Stimulated activated CD4-positive, alpha-beta T cell treated with anti-CD3 and anti-CD28 coated beads, Interleukin-4, amount 100 ng/mL, for 4 hours (primary cell): ENCODE data around the gene PRDM15.

ENCODE experiments used
- DNase-seq, 2 experiments: peaks; one replicate each; pipeline ENCODE4 v3.0.0-alpha.2; 2020

The PRDM15 gene

DNA sequence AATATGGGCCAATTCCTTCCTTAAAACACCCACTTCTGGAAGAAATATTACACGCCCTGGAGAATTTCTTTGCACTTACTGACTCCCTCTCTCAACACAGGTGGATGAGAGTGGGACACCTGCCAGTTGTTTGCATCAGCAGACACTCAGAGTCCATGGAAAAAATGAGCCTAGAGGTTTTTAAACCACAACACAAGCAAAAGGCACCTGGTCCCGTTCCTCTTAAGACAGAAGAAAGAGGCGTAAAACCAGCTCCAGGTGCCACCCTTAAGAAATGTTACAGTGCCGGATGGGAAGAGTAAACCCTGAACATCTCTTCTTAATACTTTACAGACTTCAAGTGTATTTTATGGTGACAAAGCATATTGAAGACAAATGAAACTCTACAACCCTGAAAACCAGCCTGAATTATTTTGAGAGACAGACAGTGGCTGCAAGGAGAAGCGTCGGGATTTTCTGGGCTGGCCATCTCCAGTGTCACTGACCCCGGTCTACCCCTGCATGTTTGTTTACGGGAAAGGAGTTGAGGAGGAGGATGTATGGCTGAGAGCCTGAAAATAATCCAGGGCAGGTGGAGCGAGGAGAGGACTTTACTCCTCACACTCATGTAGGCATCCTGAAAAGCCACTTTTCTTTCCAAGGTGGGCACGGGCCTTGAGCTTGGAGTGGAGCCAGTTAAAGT, 104.5 kb downstream of the PRDM15 start:
- no peak for DNase-seq

DNA sequence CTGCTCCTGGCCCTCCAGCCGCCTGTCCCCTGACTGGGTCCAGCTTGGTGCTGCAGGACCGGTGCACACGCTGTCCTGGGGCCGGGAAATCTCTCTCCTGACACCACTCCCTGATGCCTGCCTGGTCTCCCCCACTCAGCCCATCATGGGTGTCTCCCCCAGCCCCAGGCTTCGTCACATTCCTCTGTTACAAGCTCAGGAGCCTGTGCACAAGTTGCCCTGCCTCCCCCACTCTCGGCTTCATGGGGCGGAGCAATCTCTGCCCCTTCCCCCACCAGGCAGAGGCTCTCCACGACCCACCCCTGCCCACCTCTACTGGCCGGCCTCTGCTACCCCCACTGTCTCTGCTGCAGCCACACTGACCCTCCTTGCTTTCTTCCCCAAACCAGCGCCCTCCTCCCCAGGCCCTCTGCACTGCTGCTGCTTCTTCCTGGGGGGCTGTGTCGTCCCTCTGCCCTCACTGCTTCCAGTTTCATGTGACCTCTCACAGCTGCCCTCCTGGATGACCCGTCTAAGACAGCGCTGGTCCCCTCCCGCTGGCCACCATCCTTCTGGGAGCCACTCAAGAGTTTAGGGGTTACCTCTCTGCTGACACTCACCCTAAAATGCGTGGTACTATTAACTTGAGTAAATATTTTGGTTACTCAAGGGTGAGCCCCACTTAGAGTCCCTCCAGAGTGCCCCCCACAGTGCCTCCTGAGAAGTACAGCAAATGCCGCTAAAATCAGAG, 106.6 kb downstream of the PRDM15 start:
- no peak for DNase-seq

- DNase-seq: no peak
These were observed 107.6 kb downstream of the PRDM15 start for GRCh38 chr21:41771625-41771945.

DNA sequence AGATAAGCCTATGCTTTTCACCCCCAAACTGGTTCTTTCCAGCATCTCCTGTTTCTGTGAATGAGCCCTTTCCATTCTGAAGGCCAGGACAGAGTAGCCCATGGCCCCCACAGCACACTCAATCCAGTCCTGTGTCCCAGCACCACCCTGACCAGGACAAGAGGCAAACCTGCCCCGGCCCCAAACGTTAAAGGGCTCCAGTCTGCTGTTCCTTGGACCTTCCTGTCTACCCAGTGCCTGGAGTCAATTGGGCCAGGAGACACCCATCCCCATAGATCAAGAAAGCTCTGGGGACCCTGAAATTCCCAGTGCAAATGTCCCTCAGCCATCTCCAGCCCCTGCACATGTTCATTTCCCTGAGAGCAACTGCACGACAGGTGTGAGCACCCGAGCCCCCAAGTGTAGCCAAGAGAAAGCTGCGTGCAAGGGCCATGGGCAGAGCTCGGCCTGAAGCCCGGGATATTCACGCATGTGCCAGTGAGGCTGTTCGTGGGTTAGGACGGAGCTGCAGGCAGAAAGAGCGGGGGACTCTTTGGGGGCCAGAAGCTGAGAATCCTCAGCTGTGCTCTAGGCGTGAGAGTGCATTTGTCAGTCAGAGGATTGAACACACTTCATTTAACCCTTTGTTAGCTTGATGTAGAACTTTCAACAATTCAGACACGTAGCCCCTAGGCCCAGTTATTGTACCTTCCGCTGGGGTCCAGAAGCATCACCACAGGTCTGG, 108.1 kb downstream of the PRDM15 start:
- no peak for DNase-seq

DNA sequence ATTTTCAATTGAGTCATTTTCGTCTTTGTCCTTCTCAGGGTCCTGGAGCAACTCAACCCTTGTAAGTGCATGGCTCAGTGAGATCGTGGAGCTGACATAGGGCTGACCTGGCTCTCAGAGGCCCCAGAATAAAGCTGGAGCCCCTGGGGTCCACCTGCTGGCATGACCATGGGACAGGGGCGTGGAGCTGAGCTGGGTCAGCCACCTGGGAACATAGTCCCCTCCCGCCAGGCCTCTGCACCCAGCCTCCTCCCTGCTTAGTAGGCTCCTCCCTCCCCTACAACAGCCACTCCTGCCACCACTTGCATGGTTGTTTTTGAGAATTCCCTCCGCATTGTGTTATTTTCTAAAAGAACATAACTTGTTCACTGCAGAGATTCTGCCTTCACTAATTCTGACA, 109.2 kb downstream of the PRDM15 start:
- no peak for DNase-seq

DNA sequence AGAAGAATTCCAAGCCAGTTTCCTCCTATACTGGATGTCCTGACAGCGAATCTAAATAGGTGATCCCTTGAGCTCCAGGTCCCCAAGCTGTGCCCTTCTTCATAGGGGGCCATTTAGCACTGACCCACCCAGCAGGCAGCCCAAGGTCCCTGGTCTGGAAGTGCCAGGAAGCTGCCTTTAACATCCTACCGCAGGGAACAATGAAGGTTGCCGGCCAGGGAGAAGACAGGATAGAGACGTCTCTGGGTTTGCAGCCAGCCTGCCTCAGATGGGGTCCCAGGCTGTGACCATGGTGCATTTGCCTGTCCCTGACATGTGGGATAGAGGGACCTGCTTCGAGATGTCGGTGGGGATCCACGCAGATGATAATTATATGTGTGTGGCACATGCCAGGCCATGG, 109.6 kb downstream of the PRDM15 start:
- no peak for DNase-seq

DNA sequence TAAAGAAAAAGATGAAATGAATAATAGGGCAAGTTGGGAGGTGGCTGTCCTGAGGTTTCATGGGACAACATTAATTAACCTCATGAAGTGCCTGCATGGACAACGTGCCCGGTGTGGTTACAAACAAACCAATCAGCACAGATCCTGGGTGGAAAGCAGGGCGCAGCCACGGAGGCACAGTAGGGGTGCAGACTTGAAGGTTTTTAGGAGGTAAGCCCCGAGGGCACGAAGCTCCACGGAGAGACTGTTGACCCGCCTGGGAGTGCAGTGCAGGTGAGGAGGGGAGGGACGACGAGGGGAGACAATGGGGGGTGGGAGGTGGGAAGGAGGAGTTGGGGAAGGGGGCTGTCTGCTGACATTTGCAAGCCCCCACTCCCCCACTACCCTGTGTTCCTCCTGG, 110.0 kb downstream of the PRDM15 start:
- no peak for DNase-seq

- no peak for DNase-seq
These were observed 110.6 kb downstream of the PRDM15 start for GRCh38 chr21:41768437-41769042.

DNA sequence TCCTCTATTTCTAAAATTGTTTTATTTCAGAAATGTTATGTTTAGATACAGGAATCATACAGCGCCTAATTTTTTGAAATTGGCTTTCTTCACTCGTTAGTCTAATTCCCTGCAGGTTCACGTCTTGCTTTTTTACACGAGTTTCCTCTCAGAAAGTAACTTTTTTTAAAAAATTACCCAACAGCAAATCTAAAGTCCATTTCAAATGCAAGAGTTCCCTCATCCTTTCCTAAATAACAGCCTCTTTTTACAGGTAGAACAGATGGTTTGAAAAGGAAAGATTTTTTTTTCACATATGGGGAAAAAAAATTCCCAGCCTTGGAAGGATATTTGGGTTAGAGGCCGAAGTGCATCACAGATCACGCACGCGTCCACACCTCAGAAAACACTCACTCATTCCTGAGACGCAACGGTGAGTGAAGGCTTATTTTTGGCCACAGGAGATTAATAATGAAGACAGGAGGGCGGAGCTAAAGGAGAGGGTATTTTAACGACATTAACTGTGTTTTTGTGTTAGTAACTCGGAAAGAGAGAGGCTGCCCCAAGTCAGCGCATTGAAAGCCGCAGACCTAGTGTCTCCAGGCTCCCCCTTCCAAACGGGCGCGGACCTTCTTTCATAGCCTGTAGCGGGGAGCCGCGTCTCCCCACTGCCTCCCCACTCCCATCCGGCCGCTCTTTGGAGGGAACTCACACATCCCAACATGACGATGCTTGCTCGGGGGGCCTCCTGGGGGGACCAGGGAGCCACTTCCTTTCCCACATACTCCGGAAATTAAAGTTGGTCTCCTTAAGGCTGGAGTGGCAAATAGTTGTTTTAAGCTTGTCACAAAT, 111.3 kb downstream of the PRDM15 start:
- no peak for DNase-seq

GRCh38 chr21:41766883-41767605, 112.1 kb downstream of the PRDM15 start, which contains the start of gene RIPK4:
Gene RIPK4, minus strand, starts transcription at chr21:41767052. Its CDS starts 11 bp downstream, at chr21:41767041.
- DNase-seq: peak; percentile 65 to 66

DNA sequence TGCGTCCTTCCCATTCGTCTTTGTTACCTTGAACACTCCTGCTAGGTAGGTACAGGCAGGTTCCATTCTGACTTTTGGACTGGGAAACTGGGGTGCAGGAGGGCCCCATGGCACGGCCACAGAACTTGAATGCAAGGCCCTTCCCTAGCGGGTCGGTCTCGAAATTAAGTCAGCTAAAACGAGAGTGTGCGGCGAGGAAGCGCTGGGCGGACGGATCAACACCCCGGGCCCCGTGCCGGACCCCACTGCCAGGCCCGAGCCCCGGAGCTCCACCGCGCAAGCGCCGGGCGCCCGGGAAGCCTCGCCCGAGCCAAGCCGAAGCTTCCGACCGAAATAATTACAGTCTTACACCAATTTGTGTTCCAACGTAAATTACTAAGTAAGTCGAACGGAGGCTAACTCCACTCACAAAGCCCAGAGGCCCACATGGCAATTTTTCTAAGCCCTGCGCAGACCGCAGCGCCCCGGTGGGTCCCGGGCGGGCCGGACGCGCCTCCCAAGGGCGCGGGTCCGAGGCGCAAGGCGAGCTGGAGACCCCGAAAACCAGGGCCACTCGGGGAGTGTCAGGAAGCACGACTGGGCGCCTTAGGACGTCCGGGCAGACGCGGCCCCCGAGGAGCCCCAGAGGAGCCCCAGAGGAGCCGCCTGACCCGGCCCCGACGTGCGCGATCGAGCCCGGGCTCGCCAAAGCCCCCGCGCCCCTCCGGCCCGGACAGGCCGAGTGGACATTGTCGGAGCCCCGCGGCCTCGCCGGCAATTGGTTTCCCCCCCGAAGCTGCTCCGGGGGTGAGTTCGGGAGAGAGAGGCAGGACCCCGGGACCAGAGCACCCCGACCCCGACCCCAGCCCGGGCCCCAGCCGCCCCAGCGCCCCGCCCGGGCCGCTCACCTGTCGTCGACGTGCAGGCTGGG, 112.9 kb downstream of the PRDM15 start:
- no peak for DNase-seq

DNA sequence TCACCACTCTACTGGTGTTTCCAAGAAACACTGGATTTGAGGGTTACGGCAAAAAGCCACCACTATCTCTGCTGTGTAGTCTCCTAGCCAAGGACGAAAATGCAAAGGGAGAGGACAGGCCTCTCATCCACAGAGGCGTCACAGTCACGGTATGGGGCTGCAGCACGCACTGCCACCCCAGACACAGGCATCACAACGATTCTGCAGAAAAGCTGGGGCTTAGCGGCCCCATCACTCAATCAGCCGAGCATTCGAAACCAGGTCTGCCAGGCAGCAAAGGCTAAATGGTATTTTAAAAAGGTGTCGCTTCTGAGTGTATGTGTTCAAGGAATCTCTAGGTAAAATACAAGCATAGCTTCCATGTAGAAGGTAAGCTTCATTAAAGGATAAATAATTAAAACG, 113.7 kb downstream of the PRDM15 start:
- no peak for DNase-seq

DNA sequence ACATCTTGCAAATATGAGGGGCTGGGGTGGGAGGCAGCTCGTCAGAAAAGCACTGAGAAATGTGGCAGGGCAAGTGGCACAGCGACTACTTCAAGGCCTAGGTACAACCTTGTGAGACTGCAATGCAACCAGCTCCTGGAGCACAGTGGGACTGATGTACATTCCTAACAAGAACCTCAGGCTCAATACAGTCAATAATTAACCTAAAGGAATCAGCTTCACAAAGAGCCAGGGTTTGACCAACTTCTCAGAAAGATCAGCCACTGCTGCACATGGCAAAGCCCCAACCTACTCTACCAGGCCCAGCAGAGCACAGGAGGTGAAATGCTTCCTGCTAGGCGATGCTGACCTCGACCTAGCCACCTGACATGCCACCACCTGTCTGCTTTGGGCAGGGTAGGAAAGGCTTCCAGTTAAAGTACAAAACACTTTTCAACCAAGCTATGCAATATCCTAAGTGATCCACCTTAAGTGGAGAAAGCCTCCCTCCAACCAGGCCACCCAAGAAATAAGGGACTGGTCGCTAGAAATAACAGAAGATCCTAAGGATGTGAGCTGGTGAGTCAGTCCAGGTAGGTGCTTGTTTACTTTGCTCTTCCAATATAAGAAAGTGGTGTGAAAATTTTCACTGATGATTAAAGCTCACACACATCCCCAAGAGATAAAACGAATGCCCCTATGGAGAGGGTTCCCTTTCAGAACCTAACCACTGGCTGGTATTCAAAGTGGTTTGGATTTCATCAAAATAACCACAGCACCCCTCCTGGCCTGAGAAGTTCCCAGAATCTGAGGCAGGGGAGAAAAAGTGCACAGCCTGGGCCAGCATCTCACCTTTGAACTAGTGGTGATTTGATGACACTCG, 114.4 kb downstream of the PRDM15 start:
- no peak for DNase-seq

- no peak for DNase-seq
These were observed 115.1 kb downstream of the PRDM15 start for GRCh38 chr21:41763996-41764395.

DNA sequence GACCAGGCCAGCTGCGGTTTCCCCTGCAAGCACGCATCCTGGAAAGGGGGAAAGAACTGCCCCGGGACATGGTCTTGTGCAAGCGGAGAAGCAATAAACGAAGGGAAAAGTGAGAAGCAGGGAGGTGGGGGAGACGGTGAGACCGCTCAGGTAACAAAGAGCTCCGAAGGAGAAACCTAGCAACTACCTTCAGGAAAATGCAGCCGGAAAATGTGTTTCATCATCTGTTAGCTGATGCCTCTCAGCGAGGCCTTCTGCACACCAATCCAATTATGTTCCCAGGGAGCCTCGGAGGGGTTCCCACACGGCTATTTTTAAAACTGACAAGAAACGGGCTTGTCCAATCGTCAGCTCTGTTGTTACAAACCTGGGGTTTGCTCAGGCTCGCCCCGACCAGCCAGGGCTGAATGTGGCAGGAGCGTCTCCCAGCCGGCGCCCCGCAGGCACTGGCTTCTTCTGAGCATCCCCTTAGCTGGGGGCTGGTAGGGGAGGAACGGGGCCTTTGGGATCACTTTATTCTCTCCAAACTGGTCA, 115.7 kb downstream of the PRDM15 start:
- DNase-seq: no peak

- DNase-seq: no peak
These were observed 116.4 kb downstream of the PRDM15 start for GRCh38 chr21:41762753-41763152.

- DNase-seq: no peak
These were observed 117.1 kb downstream of the PRDM15 start for GRCh38 chr21:41761934-41762635.

DNA sequence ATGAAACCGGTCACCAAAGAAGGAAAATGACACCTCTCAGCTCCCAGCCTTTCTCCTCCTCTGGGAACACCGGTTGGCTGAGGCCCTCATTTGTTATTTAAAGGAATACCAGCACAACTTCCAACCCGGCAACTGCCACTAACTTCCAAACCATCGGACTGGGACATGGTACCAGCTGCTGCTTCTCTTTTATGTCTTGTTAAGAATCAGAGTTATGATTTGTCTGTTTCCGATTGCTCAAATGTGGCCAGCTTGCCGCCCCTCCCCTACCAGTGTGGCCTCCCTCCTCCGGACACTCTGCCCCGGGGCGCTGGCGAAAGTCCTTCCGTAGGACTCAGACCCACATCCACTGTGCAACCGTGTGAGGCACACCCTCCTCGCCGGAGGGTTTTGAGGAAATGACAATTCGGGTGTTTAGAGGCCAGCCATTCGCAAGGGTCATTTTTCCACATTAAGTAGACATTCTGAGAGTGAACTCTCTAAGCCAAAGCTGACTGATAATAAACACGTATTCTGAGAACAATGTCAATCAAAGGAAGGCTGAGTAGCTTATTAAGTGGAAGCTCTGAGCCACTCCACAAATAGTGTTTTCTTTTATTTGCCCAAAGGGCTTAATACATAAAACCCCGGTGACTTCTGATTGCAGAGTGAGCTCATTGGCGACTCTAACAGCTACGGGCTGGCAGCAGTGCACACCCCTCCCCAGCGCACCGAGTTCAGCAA, 117.8 kb downstream of the PRDM15 start:
- DNase-seq: no peak
